Karpas-422 (cell line): ENCODE results near the gene CTSH. TPM values are rescaled to one million over a fixed set of nuclear protein-coding genes. Genes with fewer than 3 reads are reported as not detected.
A peak's percentile ranks its signal among the peaks of the same experiment; 100 is the strongest.

Experiments
- DNase-seq: peaks from one replicate; pipeline ENCODE4 v3.0.0-alpha.2; 2015
- H2AFZ ChIP-seq: fragments of 200-600 bp; sonication (generic); 2 replicates; pipeline ENCODE4 v1.6.1; 2014; ENCODE audit warnings: antibody characterized with exemption, low read length, mixed read lengths
- H3K27ac ChIP-seq: fragments of 200-600 bp; sonication (generic); 2 replicates; pipeline ENCODE4 v1.5.1; 2014; ENCODE audit warnings: mild to moderate bottlenecking, low read length, moderate library complexity
- H3K27me3 ChIP-seq: fragments of 200-600 bp; sonication (generic); 2 replicates; pipeline ENCODE4 v1.6.1; 2014; ENCODE audit warnings: low read length, mixed read lengths
- H3K36me3 ChIP-seq: fragments of 200-600 bp; sonication (generic); 2 replicates; pipeline ENCODE4 v1.6.1; 2014; ENCODE audit warnings: low read length, mixed read lengths; ENCODE audit not compliant: insufficient read depth
- H3K4me1 ChIP-seq: fragments of 200-600 bp; sonication (generic); 2 replicates; pipeline ENCODE4 v1.6.1; 2014; ENCODE audit warnings: mild to moderate bottlenecking, low read length, mixed read lengths
- H3K4me2 ChIP-seq: fragments of 200-600 bp; sonication (generic); 2 replicates; pipeline ENCODE4 v1.6.1; 2014; ENCODE audit warnings: low read length, low read depth, mild to moderate bottlenecking; ENCODE audit not compliant: poor library complexity, severe bottlenecking
- H3K4me3 ChIP-seq: fragments of 200-600 bp; sonication (generic); 2 replicates; pipeline ENCODE4 v1.5.1; 2014; ENCODE audit warnings: mild to moderate bottlenecking, antibody characterized with exemption, low read length, mixed read lengths
- H3K79me2 ChIP-seq: fragments of 200-600 bp; sonication (generic); 2 replicates; pipeline ENCODE4 v1.6.1; 2014; ENCODE audit warnings: mild to moderate bottlenecking, low read length, mixed read lengths
- H3K9ac ChIP-seq: fragments of 200-600 bp; sonication (generic); 2 replicates; pipeline ENCODE4 v1.6.0; 2014; ENCODE audit warnings: low read length
- H3K9me2 ChIP-seq: fragments of 200-600 bp; sonication (generic), shearing (Covaris generic); replicated peaks from 2 replicates; pipeline ENCODE4 v1.6.0; 2014; ENCODE audit warnings: mild to moderate bottlenecking, low read length, moderate library complexity; ENCODE audit not compliant: insufficient read depth
- H3K9me3 ChIP-seq: fragments of 300-700, 200-600 bp; sonication (generic); 2 replicates; pipeline ENCODE4 v1.6.1; 2014; ENCODE audit warnings: low read length, mixed read lengths
- H4K20me1 ChIP-seq: fragments of 200-600 bp; sonication (generic); 2 replicates; pipeline ENCODE4 v1.6.1; 2014; ENCODE audit warnings: mild to moderate bottlenecking, antibody characterized with exemption, low read length, low read depth; ENCODE audit not compliant: insufficient read depth
- total RNA-seq: library from RNA; depleted of rRNA; stranded (reverse); fragments of >200 nt; shearing (Covaris generic); gene quantifications from 2 replicates; pipeline ENCODE4 v1.2.3, GENCODE V29; 2014; ENCODE audit warnings: low replicate concordance; rRNA removed

CTSH gene, protein sequence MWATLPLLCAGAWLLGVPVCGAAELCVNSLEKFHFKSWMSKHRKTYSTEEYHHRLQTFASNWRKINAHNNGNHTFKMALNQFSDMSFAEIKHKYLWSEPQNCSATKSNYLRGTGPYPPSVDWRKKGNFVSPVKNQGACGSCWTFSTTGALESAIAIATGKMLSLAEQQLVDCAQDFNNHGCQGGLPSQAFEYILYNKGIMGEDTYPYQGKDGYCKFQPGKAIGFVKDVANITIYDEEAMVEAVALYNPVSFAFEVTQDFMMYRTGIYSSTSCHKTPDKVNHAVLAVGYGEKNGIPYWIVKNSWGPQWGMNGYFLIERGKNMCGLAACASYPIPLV
- total RNA-seq, result 61.0 and 76.4 TPM in 2 replicates

DNA sequence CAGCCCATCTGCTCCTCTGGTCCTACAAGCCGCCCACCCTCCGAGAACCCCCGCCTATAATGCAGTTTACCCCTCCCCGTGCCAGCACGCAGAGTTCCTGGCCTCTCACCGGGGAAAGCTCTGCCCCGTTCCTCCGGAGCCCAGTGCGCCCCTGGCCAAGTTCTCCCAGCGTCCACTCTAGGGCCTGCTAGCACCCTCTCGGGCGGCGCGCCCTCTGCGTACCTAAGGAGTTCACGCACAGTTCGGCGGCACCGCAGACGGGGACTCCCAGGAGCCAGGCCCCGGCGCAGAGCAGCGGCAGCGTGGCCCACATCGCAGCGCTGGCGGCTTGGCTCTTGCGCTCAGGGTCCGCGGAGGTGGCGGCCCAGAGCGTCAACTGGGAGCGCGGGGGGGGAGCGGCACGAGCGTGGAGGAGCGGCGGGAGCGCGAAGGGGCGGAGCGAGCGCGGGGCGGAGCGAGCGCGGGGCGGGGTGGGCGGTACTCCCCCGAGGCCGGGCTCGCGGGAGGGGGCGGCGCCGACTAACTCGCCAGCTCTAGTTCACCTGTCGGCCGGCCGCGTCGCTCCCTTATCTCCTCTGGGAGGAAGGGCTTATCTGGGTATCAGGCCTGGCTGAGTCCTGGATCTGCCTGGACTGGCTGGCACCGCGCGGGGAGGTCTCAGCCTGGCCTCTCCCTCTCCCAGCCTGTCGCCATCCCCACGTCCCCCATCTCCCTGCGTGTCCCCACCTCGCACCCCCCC is at the start of gene CTSH:
Gene CTSH, minus strand, starts transcription at position 378 of the 739 bp plus-strand sequence. Its CDS starts 65 bp downstream, at position 313.
- Histone ChIP-seq H3K27ac (no peak within 1 kb of the TSS), H2AFZ (peak within 1 kb of the TSS; percentile 52), H3K4me2 (peak within 1 kb of the TSS; percentile 83), H3K36me3 (no peaks in the 10 kb centered on the region), H3K9me2 (no peaks in the 10 kb centered on the region), H3K79me2 (no peaks in the 10 kb centered on the region), H3K9me3 (no peaks in the 10 kb centered on the region), H3K27me3 (no peaks in the 10 kb centered on the region), H3K4me3 (peak within 1 kb of the TSS; percentile 71), H4K20me1 (no peaks in the 10 kb centered on the region), H3K4me1 (peaks cover 26% of the 10 kb centered on the region), H3K9ac (peak within 1 kb of the TSS; percentile 69)
- DNase-seq, result peak; percentile 89

DNA sequence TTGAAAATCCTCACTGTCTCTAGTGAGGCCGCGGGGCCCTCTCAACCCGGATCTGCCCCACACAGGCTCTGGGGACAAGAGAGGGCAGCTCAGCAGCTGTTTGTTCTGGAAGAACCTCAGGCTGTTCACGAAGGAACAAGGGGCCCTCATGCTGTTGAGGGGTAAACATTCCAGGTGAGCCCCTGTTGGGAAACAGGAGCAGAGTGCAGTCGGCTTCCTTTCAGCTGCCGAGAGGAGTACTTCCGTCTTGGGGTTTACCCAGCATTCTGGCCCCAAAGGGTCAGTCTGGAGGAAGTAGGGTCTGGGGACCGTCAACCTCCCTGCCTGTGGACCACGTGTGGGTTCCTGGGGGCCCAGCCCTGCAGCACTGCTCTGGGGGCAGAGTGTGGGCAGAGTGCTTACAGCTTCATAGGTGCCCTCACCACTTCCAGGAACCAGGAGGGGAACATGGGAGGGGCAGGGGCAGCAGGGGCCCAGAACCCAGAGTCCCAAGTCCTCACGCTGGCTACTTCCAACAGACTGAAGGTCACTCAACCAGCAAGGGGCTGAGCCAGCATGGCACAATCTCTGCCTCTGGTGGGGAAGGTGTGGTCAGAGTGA is 49.2 kb upstream of the CTSH start:
- Histone ChIP-seq H3K27me3 (no peaks in the 10 kb centered on the region), H3K4me1 (no peaks in the 10 kb centered on the region), H3K9me2 (no peaks in the 10 kb centered on the region), H3K27ac (no peak overlapping the region), H3K4me2 (no peak overlapping the region), H3K79me2 (no peaks in the 10 kb centered on the region), H2AFZ (no peak overlapping the region), H3K4me3 (no peak overlapping the region), H3K36me3 (no peaks in the 10 kb centered on the region), H3K9me3 (no peaks in the 10 kb centered on the region), H3K9ac (no peak overlapping the region), H4K20me1 (no peaks in the 10 kb centered on the region)
- DNase-seq, result no peak

DNA sequence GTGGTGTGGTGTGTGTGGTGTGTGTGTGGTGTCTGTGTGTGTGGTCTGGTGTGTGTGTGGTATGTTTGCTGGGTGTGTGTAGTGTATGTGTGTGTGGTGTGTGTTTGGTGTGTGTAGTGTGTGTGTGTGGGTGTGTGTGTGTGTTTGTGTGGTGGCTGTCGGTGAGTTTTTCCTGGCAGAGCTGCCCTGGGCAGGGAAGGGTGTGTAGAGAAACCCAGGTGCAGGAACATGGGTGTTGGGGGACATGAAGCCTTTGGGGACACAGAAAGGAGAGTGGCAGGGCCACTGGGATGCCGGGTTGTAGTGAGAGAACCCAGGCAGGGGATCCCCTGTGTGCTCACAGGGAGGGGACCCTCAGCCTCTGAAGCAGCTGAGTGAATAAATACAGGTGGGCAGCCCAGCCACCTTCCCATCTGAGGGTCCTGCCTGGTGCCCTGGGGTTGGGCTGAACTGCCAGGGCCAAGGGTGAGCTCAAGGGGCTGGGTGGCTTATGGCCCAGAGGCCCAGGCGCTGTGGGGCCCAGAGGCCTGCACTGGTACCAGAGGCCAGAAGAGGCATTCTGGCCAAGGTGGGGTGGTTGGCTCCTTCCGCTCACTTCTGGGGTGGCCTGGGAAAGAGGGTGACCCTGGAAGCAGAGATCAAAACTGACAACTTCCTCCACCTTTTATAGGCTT is 48.5 kb upstream of the CTSH start:
- no peaks in the 10 kb centered on the region for H3K79me2 ChIP-seq
- no peaks in the 10 kb centered on the region for H3K4me1 ChIP-seq
- no peaks in the 10 kb centered on the region for H3K36me3 ChIP-seq
- no peak overlapping the region for H3K4me3 ChIP-seq
- H3K9ac ChIP-seq, result no peak overlapping the region
- H3K4me2 ChIP-seq, result no peak overlapping the region
- no peak overlapping the region for H2AFZ ChIP-seq
- DNase-seq, result no peak
- no peaks in the 10 kb centered on the region for H4K20me1 ChIP-seq
- no peaks in the 10 kb centered on the region for H3K9me3 ChIP-seq
- no peaks in the 10 kb centered on the region for H3K27me3 ChIP-seq
- H3K27ac ChIP-seq, result no peak overlapping the region
- no peaks in the 10 kb centered on the region for H3K9me2 ChIP-seq

DNA sequence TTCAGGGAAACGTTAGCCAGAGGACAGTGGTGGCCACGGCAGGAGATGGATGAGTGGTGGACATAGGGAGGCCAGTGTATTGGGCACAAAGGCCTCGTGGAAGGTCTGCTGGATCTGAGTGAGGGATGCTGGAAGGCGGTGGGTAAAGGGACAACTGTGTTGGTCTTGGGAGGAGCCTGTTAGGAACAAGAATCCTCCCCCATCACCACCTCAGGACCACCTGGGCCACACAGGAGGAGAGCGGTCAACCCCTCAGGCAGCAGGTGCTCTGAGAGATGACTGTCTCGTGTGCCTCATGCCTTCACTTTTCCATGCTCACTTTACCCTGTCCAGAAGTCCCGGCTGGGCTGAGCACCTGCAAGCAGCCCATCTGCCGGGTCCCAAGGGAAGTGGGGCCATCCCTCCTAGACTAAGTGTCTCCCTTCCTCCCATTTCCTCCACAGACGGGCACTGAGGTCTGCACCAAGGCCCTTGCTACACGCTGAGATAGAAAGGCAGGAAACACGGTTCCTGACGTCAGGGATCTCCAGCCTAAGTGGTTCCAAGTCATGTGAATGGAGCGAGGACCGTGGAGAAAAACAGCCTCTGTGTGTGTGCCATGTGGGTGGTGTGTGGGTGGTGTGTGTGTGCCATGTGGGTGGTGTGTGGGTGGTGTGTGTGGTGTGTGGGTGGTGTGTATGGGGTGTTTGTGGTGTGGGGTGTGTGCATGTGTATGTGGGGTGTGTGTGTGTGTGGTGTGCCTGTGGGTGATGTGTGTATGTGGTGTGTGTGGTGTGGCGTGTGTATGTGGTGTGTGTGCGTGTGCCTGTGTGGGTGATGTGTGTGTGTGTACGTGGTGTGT is 47.8 kb upstream of the CTSH start:
- Histone ChIP-seq H3K36me3 (no peaks in the 10 kb centered on the region), H3K9me2 (no peaks in the 10 kb centered on the region), H3K4me3 (no peak overlapping the region), H4K20me1 (no peaks in the 10 kb centered on the region), H2AFZ (no peak overlapping the region), H3K27me3 (no peaks in the 10 kb centered on the region), H3K9ac (no peak overlapping the region), H3K9me3 (no peaks in the 10 kb centered on the region), H3K4me2 (no peak overlapping the region), H3K27ac (no peak overlapping the region), H3K79me2 (no peaks in the 10 kb centered on the region), H3K4me1 (no peaks in the 10 kb centered on the region)
- no peak for DNase-seq

DNA sequence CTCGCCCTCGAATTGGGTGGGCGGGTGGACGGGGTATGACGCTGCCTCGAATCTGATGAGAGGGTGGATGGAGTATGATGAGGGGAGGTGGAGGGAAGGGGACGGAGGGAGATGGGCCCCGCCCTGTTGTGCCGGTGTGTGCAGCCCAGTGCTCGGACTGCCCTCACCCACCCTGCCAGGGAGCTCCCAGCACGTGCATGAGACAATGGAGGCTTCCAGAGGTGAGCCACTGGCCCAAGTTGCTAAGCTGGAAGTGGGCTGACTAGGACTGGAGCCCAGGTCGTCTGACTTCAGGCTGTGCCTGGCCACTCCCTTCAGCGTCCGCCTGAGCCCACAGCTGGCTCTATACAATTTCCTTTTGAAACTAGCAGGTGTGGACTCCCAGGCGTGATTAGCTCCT is 47.0 kb upstream of the CTSH start:
- H3K36me3 ChIP-seq, result no peaks in the 10 kb centered on the region
- H4K20me1 ChIP-seq, result no peaks in the 10 kb centered on the region
- H3K4me1 ChIP-seq, result no peaks in the 10 kb centered on the region
- no peaks in the 10 kb centered on the region for H3K9me2 ChIP-seq
- no peak overlapping the region for H2AFZ ChIP-seq
- H3K4me3 ChIP-seq, result no peak overlapping the region
- no peak overlapping the region for H3K27ac ChIP-seq
- no peaks in the 10 kb centered on the region for H3K9me3 ChIP-seq
- no peaks in the 10 kb centered on the region for H3K27me3 ChIP-seq
- no peak overlapping the region for H3K9ac ChIP-seq
- H3K79me2 ChIP-seq, result no peaks in the 10 kb centered on the region
- no peak overlapping the region for H3K4me2 ChIP-seq
- DNase-seq, result no peak

DNA sequence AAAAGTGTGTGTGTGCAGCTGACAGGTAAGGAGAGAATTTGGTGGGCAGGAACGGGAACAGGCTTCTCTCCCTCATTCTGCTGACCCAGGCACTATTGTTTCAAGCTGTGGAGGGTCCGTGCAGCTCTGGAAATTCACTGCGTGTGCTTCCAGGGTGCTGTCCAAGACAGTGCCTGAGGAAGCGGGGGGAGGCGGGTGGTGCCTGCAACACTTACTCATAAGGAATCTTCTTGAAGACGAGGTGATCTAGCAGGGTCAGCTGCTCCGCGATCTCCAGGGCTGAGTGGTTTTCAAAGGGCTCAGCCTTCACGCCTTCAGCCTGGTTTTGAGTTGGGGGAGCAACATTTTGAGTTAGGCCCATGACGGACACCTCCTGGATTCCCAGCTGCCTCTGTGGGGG is 46.6 kb upstream of the CTSH start:
- no peak for DNase-seq
- Histone ChIP-seq H3K9me2 (no peaks in the 10 kb centered on the region), H4K20me1 (no peaks in the 10 kb centered on the region), H3K4me2 (no peak overlapping the region), H3K27me3 (no peaks in the 10 kb centered on the region), H3K4me1 (no peaks in the 10 kb centered on the region), H3K79me2 (no peaks in the 10 kb centered on the region), H3K4me3 (no peak overlapping the region), H2AFZ (no peak overlapping the region), H3K27ac (no peak overlapping the region), H3K36me3 (no peaks in the 10 kb centered on the region), H3K9me3 (no peaks in the 10 kb centered on the region), H3K9ac (no peak overlapping the region)

DNA sequence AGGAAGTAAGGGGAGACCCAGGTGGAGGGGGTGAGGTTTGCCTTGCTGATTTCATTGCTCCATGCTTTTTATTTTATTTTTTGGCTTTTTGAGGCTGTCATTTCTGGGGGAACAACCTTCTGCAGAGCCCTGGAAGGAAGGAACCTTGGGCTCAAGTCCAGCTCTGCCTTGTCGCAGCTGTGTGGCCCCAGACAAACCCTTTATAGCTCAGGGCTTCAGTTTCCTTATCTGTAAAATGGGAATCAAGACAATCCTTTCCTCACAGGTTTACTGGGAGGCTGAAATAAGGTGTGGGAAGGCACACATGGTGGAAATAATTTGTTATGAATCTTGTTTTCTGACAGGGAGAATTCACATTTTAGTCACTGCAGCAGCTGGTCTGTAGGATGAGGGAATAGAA is 45.4 kb upstream of the CTSH start:
- no peak overlapping the region for H3K27ac ChIP-seq
- no peak overlapping the region for H3K4me3 ChIP-seq
- H3K9ac ChIP-seq, result no peak overlapping the region
- H3K9me3 ChIP-seq, result no peaks in the 10 kb centered on the region
- H3K4me2 ChIP-seq, result no peak overlapping the region
- H3K9me2 ChIP-seq, result no peaks in the 10 kb centered on the region
- no peaks in the 10 kb centered on the region for H3K4me1 ChIP-seq
- no peaks in the 10 kb centered on the region for H3K36me3 ChIP-seq
- no peaks in the 10 kb centered on the region for H3K27me3 ChIP-seq
- no peaks in the 10 kb centered on the region for H3K79me2 ChIP-seq
- no peak for DNase-seq
- no peaks in the 10 kb centered on the region for H4K20me1 ChIP-seq
- no peak overlapping the region for H2AFZ ChIP-seq
